A673 (cell line): ENCODE measurements around the gene EPHB2.

Source experiments
- CTCF ChIP-seq: fragments of 300-800, 200-600 bp; sonication (generic); conservative IDR thresholded peaks from 2 replicates; pipeline ENCODE4 v1.5.1; 2017; ENCODE audit warnings: low read depth, mild to moderate bottlenecking, antibody characterized with exemption, low read length, moderate library complexity, mixed read lengths
- EZH2 ChIP-seq: fragments of 200-600 bp; sonication (generic); IDR thresholded peaks from 2 replicates; pipeline ENCODE4 v1.6.1; 2017; ENCODE audit warnings: borderline replicate concordance, low read depth, mild to moderate bottlenecking, mixed read lengths, antibody characterized with exemption, low read length; ENCODE audit not compliant: poor library complexity, severe bottlenecking

- TF ChIP-seq CTCF, result no peak
- TF ChIP-seq EZH2, result no peak
These were observed 40.0 kb downstream of the EPHB2 start for GRCh38 chr1:22750685-22751051.
